SKM-1 (cell line): ENCODE data around the gene CHERP.
A peak's percentile ranks its signal among the peaks of the same experiment; 100 is the strongest.

Experiments
- DNase-seq: peaks from one replicate; lab custom pipeline; 2025; ENCODE audit not compliant: unreplicated experiment; lab: John Stamatoyannopoulos, UW

CHERP gene, protein sequence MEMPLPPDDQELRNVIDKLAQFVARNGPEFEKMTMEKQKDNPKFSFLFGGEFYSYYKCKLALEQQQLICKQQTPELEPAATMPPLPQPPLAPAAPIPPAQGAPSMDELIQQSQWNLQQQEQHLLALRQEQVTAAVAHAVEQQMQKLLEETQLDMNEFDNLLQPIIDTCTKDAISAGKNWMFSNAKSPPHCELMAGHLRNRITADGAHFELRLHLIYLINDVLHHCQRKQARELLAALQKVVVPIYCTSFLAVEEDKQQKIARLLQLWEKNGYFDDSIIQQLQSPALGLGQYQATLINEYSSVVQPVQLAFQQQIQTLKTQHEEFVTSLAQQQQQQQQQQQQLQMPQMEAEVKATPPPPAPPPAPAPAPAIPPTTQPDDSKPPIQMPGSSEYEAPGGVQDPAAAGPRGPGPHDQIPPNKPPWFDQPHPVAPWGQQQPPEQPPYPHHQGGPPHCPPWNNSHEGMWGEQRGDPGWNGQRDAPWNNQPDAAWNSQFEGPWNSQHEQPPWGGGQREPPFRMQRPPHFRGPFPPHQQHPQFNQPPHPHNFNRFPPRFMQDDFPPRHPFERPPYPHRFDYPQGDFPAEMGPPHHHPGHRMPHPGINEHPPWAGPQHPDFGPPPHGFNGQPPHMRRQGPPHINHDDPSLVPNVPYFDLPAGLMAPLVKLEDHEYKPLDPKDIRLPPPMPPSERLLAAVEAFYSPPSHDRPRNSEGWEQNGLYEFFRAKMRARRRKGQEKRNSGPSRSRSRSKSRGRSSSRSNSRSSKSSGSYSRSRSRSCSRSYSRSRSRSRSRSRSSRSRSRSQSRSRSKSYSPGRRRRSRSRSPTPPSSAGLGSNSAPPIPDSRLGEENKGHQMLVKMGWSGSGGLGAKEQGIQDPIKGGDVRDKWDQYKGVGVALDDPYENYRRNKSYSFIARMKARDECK

DNA sequence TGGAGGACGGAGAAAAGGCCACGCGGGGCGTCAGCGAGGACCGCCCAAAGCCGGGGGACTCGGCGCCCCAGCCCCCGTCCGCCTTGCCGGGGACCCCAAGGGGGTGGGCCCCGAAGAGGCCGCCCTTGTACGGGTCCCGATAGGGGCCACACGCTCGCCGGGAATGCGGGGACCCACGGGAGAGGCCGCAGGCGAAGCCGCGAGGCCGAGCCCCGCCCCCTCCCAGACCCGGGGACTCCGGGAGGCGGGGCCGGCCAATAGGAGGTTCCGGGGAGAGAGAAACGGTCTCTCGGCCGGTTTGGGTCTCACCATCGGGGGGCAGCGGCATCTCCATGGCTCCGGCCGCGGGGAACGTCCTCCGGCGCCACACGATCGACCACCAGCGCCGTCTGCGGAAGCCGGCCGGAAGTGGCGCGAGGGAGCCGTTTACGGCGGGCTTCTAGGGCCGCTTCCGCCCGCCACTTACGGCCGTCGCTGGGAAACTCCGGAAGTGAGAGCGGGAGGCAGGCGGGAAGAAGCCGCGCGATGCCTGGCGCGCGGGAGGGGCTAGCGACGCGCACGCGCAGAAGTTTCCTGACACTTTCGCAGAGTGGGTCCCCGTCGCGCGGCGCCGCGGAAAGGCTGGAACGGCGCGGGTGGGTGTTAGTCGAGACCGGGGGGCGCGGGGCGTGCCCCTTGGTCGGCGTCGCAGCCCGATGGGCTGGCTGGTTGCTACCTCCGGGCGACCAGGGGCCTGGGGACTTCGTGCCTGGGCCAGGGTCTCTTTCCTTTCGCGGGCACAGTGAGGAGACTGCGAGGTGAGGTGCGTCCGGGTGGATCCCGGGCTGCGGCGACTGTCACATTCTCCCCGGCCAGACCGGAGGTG, at the start of gene CHERP:
Gene CHERP (minus strand): TSS at position 393 of the 865 bp plus-strand sequence. CDS start 59 bp downstream, at position 334.
- DNase-seq: peak; percentile 91

DNA sequence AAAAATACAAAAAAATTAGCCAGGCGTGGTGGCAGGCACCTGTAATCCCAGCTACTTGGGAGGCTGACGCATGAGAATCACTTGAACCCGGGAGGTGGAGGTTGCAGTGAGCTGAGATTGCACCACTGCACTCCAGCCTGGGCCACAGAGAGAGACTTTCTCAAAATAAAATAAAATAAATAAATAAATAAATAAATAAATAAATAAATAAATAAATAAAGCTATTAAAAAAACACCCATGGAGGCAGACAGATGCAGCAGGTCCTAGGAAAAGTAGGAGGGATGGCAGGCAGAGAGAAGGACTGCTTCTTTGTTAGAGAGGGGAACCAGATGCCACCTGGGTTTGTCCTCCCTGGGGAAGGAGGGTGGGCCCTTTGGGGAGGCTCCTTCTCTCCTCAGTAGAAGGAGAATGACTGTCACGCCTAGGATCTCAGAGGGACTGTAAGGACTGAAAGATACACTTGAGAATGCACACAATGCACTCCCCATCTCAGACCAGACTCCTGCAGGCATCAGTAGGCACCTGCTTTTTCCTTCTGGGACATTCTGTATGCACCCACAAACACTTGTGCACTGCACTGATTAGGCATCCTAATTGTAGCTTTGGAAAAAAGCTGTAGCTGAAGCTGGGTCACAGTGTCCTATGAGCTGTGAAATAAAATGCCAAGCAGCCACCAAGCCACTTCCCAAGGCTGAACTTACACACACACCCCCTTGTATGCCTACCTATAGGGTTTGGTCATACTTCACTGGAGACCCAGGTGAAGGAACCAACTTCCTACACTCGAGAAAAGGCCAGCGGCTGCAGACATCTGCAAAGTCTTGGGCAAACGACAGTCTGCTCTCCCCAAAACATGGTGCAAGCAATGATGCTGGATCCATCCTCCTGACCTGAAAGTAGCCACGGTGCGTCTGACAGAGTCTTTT, 48.9 kb upstream of the CHERP start:
- no peak for DNase-seq

GRCh38 chr19:16589917-16590316, 47.7 kb upstream of the CHERP start:
- no peak for DNase-seq

GRCh38 chr19:16588824-16589577, 46.8 kb upstream of the CHERP start:
- DNase-seq: no peak

DNA sequence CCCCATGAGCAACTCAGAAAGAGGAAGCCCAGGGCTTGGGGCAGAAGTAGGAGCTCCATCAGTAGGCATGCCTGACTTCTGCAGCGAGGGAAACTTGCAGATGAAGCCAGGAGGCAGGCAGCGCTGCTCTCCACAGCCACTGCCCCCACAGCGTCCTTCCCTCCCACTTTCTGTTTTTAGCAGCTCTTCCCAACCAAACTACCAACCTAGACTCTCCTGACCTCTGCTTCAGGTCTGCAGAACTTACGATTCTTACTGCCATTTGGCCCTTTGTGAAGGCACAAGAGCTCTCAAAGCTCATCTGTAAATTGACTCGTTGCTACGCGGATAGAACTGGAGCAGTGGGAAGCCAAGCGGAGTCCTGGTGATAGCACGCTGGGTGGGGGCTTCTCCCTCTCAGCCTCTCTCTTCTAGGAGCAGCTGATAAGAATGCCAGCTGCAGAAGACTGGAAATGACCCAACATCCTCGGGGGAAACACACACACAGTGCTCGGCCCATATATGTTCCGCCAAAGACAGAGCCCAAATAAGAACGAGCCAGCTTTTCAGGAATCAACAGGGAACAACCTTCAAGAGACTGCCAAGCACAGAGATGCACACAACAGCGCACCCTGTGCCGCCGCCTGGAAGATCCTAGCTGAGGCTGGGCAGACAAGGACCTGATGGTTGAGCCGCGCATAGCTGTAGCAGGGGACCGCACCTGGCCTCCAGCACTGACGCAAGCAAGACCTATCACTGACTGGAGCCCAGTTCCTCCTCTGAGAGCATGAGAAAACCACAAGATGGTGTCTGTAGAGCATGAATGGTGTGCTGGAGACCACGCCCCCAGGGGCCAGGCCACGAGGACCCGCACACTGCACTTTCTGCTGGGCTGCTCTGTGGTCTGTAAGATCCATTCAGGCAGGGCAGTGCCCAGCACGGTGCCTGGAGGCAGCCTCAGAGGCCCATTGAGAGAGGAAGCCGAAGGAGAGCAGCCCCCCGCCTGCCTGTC, 45.9 kb upstream of the CHERP start:
- peak; percentile 82 for DNase-seq

GRCh38 chr19:16586991-16587832, 45.0 kb upstream of the CHERP start:
- peak; percentile 82 for DNase-seq

GRCh38 chr19:16586477-16586871, 44.2 kb upstream of the CHERP start:
- no peak for DNase-seq

DNA sequence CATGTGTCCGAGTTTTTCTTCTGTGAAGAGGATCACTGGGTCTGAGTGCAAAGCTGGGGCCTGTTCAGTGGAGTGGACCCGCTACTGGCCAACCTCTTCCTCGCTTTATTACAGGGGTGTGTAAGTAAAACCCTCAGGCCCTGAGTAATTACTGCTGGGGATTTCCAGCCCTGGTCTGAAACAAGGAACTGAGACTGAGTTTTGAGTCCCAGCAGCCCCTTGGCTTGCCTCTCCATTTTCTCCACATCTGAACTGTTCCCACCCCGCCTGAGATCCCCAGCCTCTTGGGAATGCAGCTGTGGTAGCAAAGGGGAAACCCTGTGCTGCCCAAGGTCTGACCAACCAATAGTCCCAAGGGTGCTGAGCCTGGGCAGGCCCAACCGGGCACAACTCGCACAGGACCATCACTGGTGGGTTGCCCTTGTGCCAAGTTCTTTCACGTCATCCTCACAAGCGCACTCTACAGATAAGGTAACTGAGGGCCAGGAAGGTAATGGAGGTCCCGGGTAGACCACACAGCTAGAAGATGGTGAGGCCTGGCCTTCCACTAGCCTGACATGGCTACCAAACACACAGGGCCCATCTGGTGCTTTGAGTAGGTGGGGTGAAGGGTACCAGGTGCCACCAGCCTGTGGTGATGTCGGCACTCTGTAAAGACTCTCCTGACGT, 43.7 kb upstream of the CHERP start:
- DNase-seq: no peak

DNA sequence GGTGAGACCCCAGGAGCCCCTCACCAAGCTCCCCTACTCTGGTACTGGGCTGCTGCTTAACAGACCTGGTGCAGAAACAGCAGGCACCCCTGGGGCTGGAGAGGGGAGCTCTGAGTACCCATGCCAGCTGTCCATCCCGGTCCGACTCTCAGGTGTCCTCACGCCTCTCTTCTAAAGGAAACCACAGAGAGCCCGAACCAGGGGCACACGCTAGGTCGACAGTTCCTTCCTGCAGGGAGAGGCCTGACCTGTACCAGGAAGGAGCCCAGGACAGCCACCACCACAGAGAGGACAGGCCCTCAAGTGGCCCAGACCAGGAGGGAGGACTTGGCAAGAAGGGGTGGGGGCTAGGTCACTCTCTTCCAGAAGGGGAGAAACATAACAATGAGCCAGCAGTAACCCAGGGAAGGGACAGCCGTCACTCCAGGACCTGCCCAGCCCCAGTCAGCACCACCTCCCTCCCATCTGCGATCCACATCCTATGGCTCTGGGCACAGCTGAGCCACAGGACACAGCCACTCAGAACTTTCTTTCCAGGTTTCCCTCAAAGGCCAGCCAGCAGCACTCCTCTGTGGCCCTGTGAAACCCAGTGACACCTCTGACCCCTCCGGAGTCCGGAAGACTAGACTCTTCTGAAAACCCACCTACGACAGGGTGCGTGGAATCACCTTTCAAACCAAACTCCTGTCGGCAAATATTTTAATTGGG, 43.0 kb upstream of the CHERP start:
- no peak for DNase-seq

GRCh38 chr19:16584248-16585093, 42.2 kb upstream of the CHERP start:
- DNase-seq: peak; percentile 54

DNA sequence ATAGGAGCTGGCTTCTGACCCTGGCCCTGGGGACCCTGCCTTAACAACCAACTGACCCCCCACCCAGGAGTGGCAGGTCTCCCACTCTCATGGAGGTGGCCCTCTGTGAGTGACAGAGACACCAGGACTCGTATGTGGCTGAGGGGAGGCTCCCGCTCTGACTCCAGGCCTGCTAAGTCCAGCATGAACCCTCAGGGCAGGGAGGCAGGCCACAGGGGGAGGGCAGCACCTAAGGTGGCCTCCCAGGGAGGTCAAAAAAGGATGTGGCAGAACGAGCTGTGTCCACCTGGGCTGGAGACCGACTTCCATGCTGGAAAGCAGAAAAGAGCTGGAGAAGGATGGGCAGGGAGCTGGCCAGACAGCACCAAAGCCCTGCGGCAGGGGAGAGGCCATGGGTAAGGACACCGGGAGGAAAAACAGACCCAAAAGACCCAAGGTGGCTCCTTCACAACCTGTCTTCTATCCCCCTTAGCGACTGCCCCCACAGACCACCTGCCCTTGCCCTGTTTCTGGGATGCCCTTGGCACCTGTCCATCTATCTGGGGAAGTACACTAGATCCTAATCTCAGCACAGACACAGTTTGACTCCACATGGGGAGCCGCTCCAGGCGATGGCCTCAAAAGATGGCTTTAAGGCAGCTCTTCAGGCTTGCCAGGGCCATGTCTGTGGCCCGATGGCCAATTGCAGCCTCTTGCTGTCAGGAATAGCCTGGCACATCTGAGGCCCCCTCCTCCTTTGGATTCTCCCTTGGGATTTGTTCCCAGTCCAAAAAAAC, 40.4 kb upstream of the CHERP start:
- DNase-seq: no peak

DNA sequence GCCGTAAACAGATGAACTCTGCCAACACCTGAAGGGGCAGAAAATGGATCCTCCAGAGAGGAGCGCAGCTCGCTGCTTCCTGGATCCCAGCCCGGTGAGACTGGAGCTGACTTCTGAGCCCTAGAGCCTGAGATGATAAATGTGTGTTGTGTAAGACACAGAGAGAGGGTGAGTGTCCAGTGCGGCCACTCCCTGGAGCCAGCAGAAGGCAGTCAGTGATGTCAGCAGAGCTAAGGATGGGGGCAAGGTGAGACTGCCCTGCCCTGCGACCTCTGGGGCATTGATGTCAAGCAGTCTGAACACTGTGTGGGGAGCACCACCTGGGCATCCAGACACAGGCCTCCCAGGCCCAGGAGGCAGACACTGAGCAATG, 39.7 kb upstream of the CHERP start:
- no peak for DNase-seq

DNA sequence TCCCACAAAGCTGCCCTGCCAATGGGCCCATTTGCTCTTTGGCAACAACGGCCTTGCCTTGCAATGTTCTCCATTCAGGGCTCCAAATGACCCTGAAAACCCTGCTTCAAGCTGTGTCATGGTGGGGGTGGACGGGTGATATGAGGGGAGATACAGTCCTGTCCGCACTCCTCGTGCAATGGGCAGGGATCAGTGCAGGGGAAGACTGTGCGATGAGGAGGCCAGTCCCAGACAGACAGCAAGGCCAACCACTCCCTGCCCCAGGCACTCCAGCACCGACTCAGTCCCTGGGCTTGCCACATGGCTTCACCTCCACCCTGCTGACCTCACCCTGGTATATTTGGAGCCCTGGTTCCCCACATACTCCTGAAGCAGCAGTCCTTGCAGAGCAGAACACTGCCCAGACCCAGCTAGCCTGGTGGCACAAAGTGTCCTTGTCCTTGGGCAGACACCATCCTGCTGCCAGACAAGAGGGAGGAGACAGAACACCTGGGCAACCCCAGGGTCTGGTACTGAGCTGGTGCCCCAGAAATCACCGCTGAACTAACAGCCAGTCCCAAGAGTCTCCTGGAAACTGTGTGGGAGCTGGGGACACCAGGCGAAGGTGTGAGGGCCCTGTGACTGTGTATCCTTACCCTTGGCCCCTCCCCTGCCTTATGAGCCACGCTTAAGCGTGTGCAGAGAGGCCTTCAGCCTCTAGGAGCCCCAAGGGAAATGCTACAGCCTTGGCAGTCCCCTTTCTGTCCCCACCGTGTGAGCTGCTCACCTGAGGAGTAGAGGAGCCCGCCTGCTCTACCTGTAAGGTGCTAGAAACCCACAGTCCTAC, 39.1 kb upstream of the CHERP start:
- DNase-seq: no peak

GRCh38 chr19:16579381-16579780, 37.1 kb upstream of the CHERP start:
- no peak for DNase-seq
